Large intestine (tissue), 3 donors: Measurements from ENCODE around the gene APC. TPM values are rescaled to one million over a fixed set of nuclear protein-coding genes. Genes with fewer than 3 reads are reported as not detected.

Source experiments
- DNase-seq, 2 donors: peaks; one replicate each; pipeline versions ENCODE4 v3.0.0 to v3.0.0-alpha.2; 2013
- H3K27ac ChIP-seq: one replicate; pipeline ENCODE4 v1.5.1; 2013; ENCODE audit warnings: low read length
- H3K27me3 ChIP-seq: 2 replicates; pipeline ENCODE4 v1.6.1; 2013; ENCODE audit warnings: low read length; ENCODE audit not compliant: control insufficient read depth, insufficient read depth
- H3K36me3 ChIP-seq: 2 replicates; pipeline ENCODE4 v1.6.1; 2013; ENCODE audit warnings: low read length; ENCODE audit not compliant: control insufficient read depth, insufficient read depth
- H3K4me1 ChIP-seq: one replicate; pipeline ENCODE4 v1.6.1; 2013; ENCODE audit warnings: low read length; ENCODE audit not compliant: control insufficient read depth, insufficient read depth
- H3K4me3 ChIP-seq: one replicate; pipeline ENCODE4 v1.5.1; 2013; ENCODE audit warnings: low read length
- H3K9me3 ChIP-seq: one replicate; pipeline ENCODE4 v1.6.1; 2013; ENCODE audit warnings: mild to moderate bottlenecking, low read depth, low read length, moderate library complexity; ENCODE audit not compliant: control insufficient read depth
- WGBS: methylation state at CpG from one replicate; pipeline ENCODE4 v1.1.5; 2013; ENCODE audit warnings: low lambda C conversion rate; ENCODE audit not compliant: insufficient coverage; 5-methylcytosine and 5-hydroxymethylcytosine counted together
- polyA plus RNA-seq: library from polyadenylated mRNA; unstranded; fragments of 120-200 nt; gene quantifications from one replicate; pipeline ENCODE4 v1.2.1, GENCODE V29; 2013

Gene APC
- polyA plus RNA-seq, 1 donor, result 33.7 TPM

DNA sequence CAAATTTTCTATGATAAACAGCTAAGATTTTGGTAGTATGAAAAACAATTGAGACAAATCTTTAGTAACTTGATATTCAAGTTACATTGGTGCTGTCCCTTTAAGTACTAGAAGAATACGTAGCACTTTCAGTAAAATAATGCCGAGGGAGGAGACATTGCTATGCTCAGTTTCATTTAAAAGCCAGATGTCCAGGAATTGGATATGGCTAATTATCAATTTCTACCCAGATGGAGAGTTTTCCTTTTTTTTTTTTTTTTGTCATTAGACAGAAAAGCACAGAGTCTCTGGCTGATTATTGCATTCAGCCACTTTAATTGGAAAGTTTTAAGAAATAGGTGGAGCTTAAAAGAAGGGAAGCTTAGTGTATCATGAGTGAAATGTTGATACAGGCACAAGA is 40.4 kb upstream of the APC start:
- DNase-seq, result no peak
- no peaks in the 10 kb centered on the region for H3K27me3 ChIP-seq
- H3K4me1 ChIP-seq, result no peaks in the 10 kb centered on the region
- no peak overlapping the region for H3K4me3 ChIP-seq
- H3K27ac ChIP-seq, result no peak overlapping the region
- WGBS, result 71% methylated on average over 2 of the region's 2 CpGs
- H3K9me3 ChIP-seq, result no peaks in the 10 kb centered on the region
- no peaks in the 10 kb centered on the region for H3K36me3 ChIP-seq

GRCh38 chr5:112697833-112698232 is 39.9 kb upstream of the APC start:
- Histone ChIP-seq H3K27me3 (no peaks in the 10 kb centered on the region), H3K27ac (no peak overlapping the region), H3K9me3 (no peaks in the 10 kb centered on the region), H3K36me3 (no peaks in the 10 kb centered on the region), H3K4me3 (no peak overlapping the region), H3K4me1 (no peaks in the 10 kb centered on the region)
- no peak for DNase-seq
- no CpG with 5 or more reads among the region's 2 CpGs for WGBS

DNA sequence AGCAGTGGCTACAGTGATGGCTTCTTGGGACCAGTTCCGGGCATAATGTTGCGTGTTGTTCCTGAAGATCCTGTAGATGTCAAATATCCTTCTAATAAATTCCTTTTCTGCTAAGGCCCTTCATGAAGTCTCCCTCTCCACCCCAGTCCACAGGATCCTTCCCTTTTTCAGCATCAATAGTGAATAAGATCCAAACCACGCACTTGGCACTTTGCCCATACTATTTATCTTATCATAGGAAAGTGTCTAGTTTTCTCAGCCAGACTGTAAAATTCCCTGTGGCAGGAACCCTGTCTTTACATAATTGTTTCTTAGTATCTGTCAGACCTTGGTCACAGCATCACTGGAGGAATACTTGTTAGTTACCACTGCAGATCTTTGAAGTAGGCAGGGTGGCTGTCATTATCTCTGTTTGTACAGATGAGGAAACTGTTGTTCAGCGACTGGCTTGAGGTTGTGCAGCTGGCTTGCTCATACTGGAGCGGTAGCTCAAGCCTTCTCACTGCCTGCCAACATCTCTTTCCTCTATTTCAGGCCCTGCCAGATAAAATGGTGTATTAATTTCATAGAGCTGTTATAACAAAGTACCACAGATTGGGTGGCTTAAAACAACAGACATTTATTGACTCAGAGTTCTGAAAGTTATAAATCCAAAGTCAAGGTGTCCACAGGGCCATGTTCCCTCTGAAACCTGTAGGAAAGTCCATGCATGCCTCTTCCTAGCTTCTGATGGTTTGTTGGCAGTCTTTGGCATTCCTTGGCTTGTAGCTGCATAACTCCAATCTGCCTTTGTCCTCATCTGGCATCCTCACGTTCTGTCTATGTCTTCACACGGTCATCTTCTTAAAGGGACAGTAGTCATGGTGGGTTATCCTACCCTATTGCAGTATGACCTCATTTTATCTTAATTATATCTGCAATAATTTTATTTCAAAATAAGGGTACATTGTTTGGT is 33.5 kb upstream of the APC start:
- H3K9me3 ChIP-seq, result no peaks in the 10 kb centered on the region
- H3K27me3 ChIP-seq, result no peaks in the 10 kb centered on the region
- H3K4me3 ChIP-seq, result no peak overlapping the region
- peak in 1 of 2 donors; percentile 48 for DNase-seq
- no peak overlapping the region for H3K27ac ChIP-seq
- peaks cover 2% of the 10 kb centered on the region for H3K4me1 ChIP-seq
- WGBS, result 0% methylated on average over 1 of the region's 7 CpGs
- no peaks in the 10 kb centered on the region for H3K36me3 ChIP-seq

- H3K36me3 ChIP-seq, result no peaks in the 10 kb centered on the region
- no peaks in the 10 kb centered on the region for H3K27me3 ChIP-seq
- H3K27ac ChIP-seq, result no peak overlapping the region
- peaks cover 5% of the 10 kb centered on the region for H3K4me1 ChIP-seq
- WGBS, result 79% methylated on average over 2 of the region's 4 CpGs
- peak overlapping the region; percentile 80 for H3K4me3 ChIP-seq
- no peak for DNase-seq
- H3K9me3 ChIP-seq, result no peaks in the 10 kb centered on the region
Observed at GRCh38 chr5:112706446-112707016, 31.2 kb upstream of the APC start.

DNA sequence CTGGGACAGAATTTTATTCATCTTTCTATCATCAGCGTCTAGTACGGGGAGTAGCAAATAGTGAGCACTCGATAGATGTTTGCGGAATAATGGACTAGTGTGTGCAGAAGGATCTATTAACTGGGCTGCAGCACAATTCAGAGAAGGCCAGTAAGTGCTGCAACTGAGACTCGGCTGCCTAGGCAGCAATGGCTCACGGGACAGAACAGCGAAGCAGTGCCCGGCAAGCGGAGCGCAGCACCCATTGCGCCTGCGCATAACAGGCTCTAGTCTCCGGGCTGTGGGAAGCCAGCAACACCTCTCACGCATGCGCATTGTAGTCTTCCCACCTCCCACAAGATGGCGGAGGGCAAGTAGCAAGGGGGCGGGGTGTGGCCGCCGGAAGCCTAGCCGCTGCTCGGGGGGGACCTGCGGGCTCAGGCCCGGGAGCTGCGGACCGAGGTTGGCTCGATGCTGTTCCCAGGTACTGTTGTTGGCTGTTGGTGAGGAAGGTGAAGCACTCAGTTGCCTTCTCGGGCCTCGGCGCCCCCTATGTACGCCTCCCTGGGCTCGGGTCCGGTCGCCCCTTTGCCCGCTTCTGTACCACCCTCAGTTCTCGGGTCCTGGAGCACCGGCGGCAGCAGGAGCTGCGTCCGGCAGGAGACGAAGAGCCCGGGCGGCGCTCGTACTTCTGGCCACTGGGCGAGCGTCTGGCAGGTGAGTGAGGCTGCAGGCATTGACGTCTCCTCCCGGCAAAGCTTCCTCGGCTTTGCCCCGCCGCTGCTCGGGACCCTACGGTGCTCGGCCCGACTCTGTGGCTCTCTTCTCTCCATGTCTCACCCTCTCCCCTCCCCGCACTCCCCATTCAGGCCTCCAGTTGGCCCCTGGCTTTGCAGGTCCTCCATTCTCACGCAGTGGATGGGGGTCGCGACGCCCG is 30.2 kb upstream of the APC start:
- no peaks in the 10 kb centered on the region for H3K27me3 ChIP-seq
- no peaks in the 10 kb centered on the region for H3K9me3 ChIP-seq
- H3K4me1 ChIP-seq, result peaks cover 5% of the 10 kb centered on the region
- peak overlapping the region; percentile 92 for H3K27ac ChIP-seq
- H3K4me3 ChIP-seq, result peak overlapping the region; percentile 80
- 29% methylated on average over 1 of the region's 61 CpGs for WGBS
- peak; percentile 98 to 99 for DNase-seq
- H3K36me3 ChIP-seq, result no peaks in the 10 kb centered on the region

DNA sequence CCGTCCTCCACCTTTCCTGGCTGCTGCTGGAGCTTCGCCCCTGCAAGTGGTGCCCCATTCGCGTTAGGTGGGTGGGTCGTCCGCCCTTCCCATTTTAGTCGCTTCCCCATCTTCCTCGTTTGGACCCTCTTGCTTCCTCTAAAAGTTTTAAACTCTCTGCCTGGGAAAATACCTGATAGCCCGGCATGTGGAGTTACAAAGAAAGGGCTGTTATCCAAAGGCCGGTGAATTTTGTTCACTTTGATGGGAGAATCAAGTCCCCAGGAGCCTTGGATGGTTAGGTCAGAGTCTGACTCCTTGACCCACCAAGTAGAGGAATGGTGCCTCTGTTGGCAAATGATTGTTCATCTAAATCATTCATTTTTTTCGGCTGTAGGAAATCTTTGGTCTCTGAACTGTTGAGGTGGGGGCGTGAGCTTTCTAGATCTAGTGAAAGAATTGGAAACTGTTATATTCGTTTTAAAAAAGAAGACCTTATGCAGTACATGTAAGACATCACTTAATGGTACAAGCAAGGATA is 29.5 kb upstream of the APC start:
- Histone ChIP-seq H3K27ac (peak overlapping the region; percentile 92), H3K36me3 (no peaks in the 10 kb centered on the region), H3K9me3 (no peaks in the 10 kb centered on the region), H3K27me3 (no peaks in the 10 kb centered on the region), H3K4me3 (peak overlapping the region; percentile 80), H3K4me1 (peaks cover 5% of the 10 kb centered on the region)
- DNase-seq, result peak in 1 of 2 donors; percentile 33
- WGBS, result 0% methylated on average over 1 of the region's 13 CpGs

GRCh38 chr5:112709416-112709815 is 28.3 kb upstream of the APC start:
- Histone ChIP-seq H3K27ac (no peak overlapping the region), H3K4me3 (peak overlapping the region; percentile 80), H3K36me3 (no peaks in the 10 kb centered on the region), H3K4me1 (peaks cover 5% of the 10 kb centered on the region), H3K9me3 (no peaks in the 10 kb centered on the region), H3K27me3 (no peaks in the 10 kb centered on the region)
- DNase-seq, result no peak
- WGBS, result no CpG with 5 or more reads among the region's 3 CpGs

DNA sequence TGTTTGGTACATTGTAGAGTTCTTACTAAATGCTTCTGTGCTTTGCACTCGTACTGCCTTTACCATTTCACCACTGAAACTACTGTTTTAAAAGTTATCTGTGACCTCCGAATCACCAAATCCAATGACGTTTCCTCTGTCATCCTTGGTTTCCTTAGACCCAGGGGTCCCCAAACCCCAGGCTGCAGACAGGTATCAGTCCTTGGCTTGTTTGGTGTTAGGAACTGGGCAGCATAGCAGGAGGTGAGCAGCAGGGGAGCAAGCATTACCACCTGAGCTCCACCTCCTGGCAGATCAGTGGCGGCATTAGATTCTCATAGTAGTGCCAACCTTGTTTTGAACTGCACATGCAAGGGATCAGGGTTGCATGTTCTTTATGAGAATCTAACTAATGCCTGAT is 26.8 kb upstream of the APC start:
- Histone ChIP-seq H3K27me3 (no peaks in the 10 kb centered on the region), H3K4me1 (peaks cover 5% of the 10 kb centered on the region)
- WGBS, result 100% methylated on average over 1 of the region's 4 CpGs

GRCh38 chr5:112711436-112711835 is 26.2 kb upstream of the APC start:
- Histone ChIP-seq H3K9me3 (no peaks in the 10 kb centered on the region), H3K4me1 (peaks cover 5% of the 10 kb centered on the region), H3K36me3 (no peaks in the 10 kb centered on the region), H3K27ac (no peak overlapping the region), H3K4me3 (no peak overlapping the region), H3K27me3 (no peaks in the 10 kb centered on the region)
- no peak for DNase-seq
- 71% methylated on average over 1 of the region's 3 CpGs for WGBS

More for the DNA sequence above, 26.8 kb upstream of the APC start:
- no peak overlapping the region for H3K27ac ChIP-seq
- H3K4me3 ChIP-seq, result no peak overlapping the region
- DNase-seq, result no peak
- no peaks in the 10 kb centered on the region for H3K9me3 ChIP-seq
- H3K36me3 ChIP-seq, result no peaks in the 10 kb centered on the region

GRCh38 chr5:112713206-112713605 is 24.5 kb upstream of the APC start:
- 100% methylated on average over 1 of the region's 5 CpGs for WGBS
- no peaks in the 10 kb centered on the region for H3K9me3 ChIP-seq
- DNase-seq, result no peak
- H3K4me1 ChIP-seq, result peaks cover 3% of the 10 kb centered on the region
- H3K27ac ChIP-seq, result no peak overlapping the region
- H3K4me3 ChIP-seq, result no peak overlapping the region
- no peaks in the 10 kb centered on the region for H3K27me3 ChIP-seq
- H3K36me3 ChIP-seq, result no peaks in the 10 kb centered on the region
